Dendritic cell treated with granulocyte-macrophage colony-stimulating factor and Interleukin-4, amounts not matched to agents 40 ng/mL and 50 ng/mL, for 4 days (primary cell): Measurements from ENCODE around the gene FCGR2B.
"Not testable (repeated sequence)": the region's sequence is repeated elsewhere in the genome, so short reads cannot be mapped to it uniquely, and the experiment has no call there.

Source experiments
- H3K27ac Mint-ChIP-seq: one replicate; pipeline ENCODE4 v1.8.0; 2022; ENCODE audit warnings: mild to moderate bottlenecking, mixed read lengths
- H3K27me3 Mint-ChIP-seq: one replicate; pipeline ENCODE4 v1.8.0; 2022; ENCODE audit warnings: mild to moderate bottlenecking, mixed read lengths
- H3K36me3 Mint-ChIP-seq: one replicate; pipeline ENCODE4 v1.8.0; 2022; ENCODE audit warnings: low read depth, mixed read lengths
- H3K4me1 Mint-ChIP-seq: one replicate; pipeline ENCODE4 v1.8.0; 2022; ENCODE audit warnings: low read depth, mixed read lengths
- H3K4me3 Mint-ChIP-seq: one replicate; pipeline ENCODE4 v1.8.0; 2022; ENCODE audit warnings: mild to moderate bottlenecking, moderate library complexity, mixed read lengths
- H3K9me3 Mint-ChIP-seq: one replicate; pipeline ENCODE4 v1.8.0; 2022; ENCODE audit warnings: mixed read lengths
- intact Hi-C: fragments of 100-400 bp; cut with micrococcal nuclease; formaldehyde crosslinking; loops from one replicate; pipeline ENCODE4 v1.15.0; 2022

The FCGR2B gene

GRCh38 chr1:161662684-161663339, at the start of gene FCGR2B:
Gene FCGR2B, plus strand, starts transcription at chr1:161663143. Its CDS starts 99 bp downstream, at chr1:161663242.
- H3K9me3 Mint-ChIP-seq, H3K4me1 Mint-ChIP-seq, H3K36me3 Mint-ChIP-seq, H3K27ac Mint-ChIP-seq, intact Hi-C loops, H3K27me3 Mint-ChIP-seq: not testable (repeated sequence)
- H3K4me3 Mint-ChIP-seq = peak within 1 kb of the TSS; percentile 17

- intact Hi-C loops, H3K4me3 Mint-ChIP-seq, H3K9me3 Mint-ChIP-seq, H3K27ac Mint-ChIP-seq: not testable (repeated sequence)
- H3K27me3 Mint-ChIP-seq = peaks cover 41% of the 10 kb centered on the region
- H3K36me3 Mint-ChIP-seq = peaks cover 11% of the 10 kb centered on the region
- peaks cover 14% of the 10 kb centered on the region for H3K4me1 Mint-ChIP-seq
These were observed 46.5 kb upstream of the FCGR2B start for GRCh38 chr1:161616417-161616816.

- H3K36me3 Mint-ChIP-seq, H3K27ac Mint-ChIP-seq, H3K4me3 Mint-ChIP-seq, H3K9me3 Mint-ChIP-seq, intact Hi-C loops: not testable (repeated sequence)
- peaks cover 15% of the 10 kb centered on the region for H3K4me1 Mint-ChIP-seq
- peaks cover 48% of the 10 kb centered on the region for H3K27me3 Mint-ChIP-seq
These were observed 44.4 kb upstream of the FCGR2B start for GRCh38 chr1:161618517-161618916.

GRCh38 chr1:161620399-161620798, 42.5 kb upstream of the FCGR2B start:
- H3K36me3 Mint-ChIP-seq, H3K9me3 Mint-ChIP-seq: not testable (repeated sequence)

GRCh38 chr1:161621181-161622000, 41.6 kb upstream of the FCGR2B start:
- intact Hi-C loops, H3K9me3 Mint-ChIP-seq, H3K36me3 Mint-ChIP-seq: not testable (repeated sequence)
- H3K27me3 Mint-ChIP-seq = peaks cover 52% of the 10 kb centered on the region
- peaks cover 21% of the 10 kb centered on the region for H3K4me1 Mint-ChIP-seq
- H3K4me3 Mint-ChIP-seq = peak overlapping the region; percentile 82
- H3K27ac Mint-ChIP-seq = peak overlapping the region; percentile 89

More at GRCh38 chr1:161620399-161620798, 42.5 kb upstream of the FCGR2B start:
- H3K27me3 Mint-ChIP-seq = peaks cover 56% of the 10 kb centered on the region
- H3K4me3 Mint-ChIP-seq, intact Hi-C loops, H3K27ac Mint-ChIP-seq: not testable (repeated sequence)
- H3K4me1 Mint-ChIP-seq = peaks cover 15% of the 10 kb centered on the region

- peak overlapping the region; percentile 21 for H3K4me3 Mint-ChIP-seq
- peaks cover 26% of the 10 kb centered on the region for H3K4me1 Mint-ChIP-seq
- H3K36me3 Mint-ChIP-seq, intact Hi-C loops, H3K9me3 Mint-ChIP-seq: not testable (repeated sequence)
- H3K27ac Mint-ChIP-seq = peak overlapping the region; percentile 89
- peaks cover 47% of the 10 kb centered on the region for H3K27me3 Mint-ChIP-seq
These were observed 40.9 kb upstream of the FCGR2B start for GRCh38 chr1:161622054-161622453.

GRCh38 chr1:161623401-161624051, 39.4 kb upstream of the FCGR2B start:
- H3K9me3 Mint-ChIP-seq, H3K27ac Mint-ChIP-seq, intact Hi-C loops: not testable (repeated sequence)

GRCh38 chr1:161624605-161625004, 38.3 kb upstream of the FCGR2B start:
- H3K9me3 Mint-ChIP-seq, H3K27ac Mint-ChIP-seq, H3K36me3 Mint-ChIP-seq, intact Hi-C loops, H3K4me3 Mint-ChIP-seq: not testable (repeated sequence)
- Mint-ChIP-seq H3K27me3 (peaks cover 35% of the 10 kb centered on the region), H3K4me1 (peaks cover 26% of the 10 kb centered on the region)

More at GRCh38 chr1:161623401-161624051, 39.4 kb upstream of the FCGR2B start:
- Mint-ChIP-seq H3K4me1 (peaks cover 26% of the 10 kb centered on the region), H3K27me3 (peaks cover 44% of the 10 kb centered on the region)
- H3K4me3 Mint-ChIP-seq, H3K36me3 Mint-ChIP-seq: not testable (repeated sequence)

- Mint-ChIP-seq H3K4me1 (peaks cover 20% of the 10 kb centered on the region), H3K27ac (peak overlapping the region; percentile 67), H3K27me3 (peaks cover 24% of the 10 kb centered on the region)
- intact Hi-C loops, H3K36me3 Mint-ChIP-seq, H3K4me3 Mint-ChIP-seq, H3K9me3 Mint-ChIP-seq: not testable (repeated sequence)
These were observed 36.3 kb upstream of the FCGR2B start for GRCh38 chr1:161626445-161627146.

- not testable (repeated sequence) for H3K9me3 Mint-ChIP-seq, H3K27me3 Mint-ChIP-seq, H3K27ac Mint-ChIP-seq, H3K4me3 Mint-ChIP-seq, H3K36me3 Mint-ChIP-seq
- intact Hi-C loops = loop anchor here (10.0 kb wide), 1 partner anchor 75 kb away; no protein-coding TSS in a partner anchor
- peaks cover 14% of the 10 kb centered on the region for H3K4me1 Mint-ChIP-seq
These were observed 32.7 kb upstream of the FCGR2B start for GRCh38 chr1:161630128-161630742.

- H3K9me3 Mint-ChIP-seq = no peaks in the 10 kb centered on the region
- intact Hi-C loops = loop anchor here (10.0 kb wide), 1 partner anchor 76 kb away; no protein-coding TSS in a partner anchor
- no peak within 1 kb of the TSS for H3K4me3 Mint-ChIP-seq
- H3K27ac Mint-ChIP-seq = no peak within 1 kb of the TSS
- H3K27me3 Mint-ChIP-seq = peaks cover 5% of the 10 kb centered on the region
- H3K4me1 Mint-ChIP-seq = peaks cover 17% of the 10 kb centered on the region
- H3K36me3 Mint-ChIP-seq = no peaks in the 10 kb centered on the region
These were observed 31.9 kb upstream of the FCGR2B start, which contains the start of gene FCGR3B for GRCh38 chr1:161631076-161631475. Gene FCGR3B, minus strand, starts transcription at chr1:161631176. Its CDS starts 82 bp downstream, at chr1:161631094.

- not testable (repeated sequence) for H3K4me3 Mint-ChIP-seq, H3K36me3 Mint-ChIP-seq, H3K27me3 Mint-ChIP-seq, H3K9me3 Mint-ChIP-seq
- Mint-ChIP-seq H3K27ac (peak overlapping the region; percentile 87), H3K4me1 (peaks cover 19% of the 10 kb centered on the region)
- intact Hi-C loops = loop anchor here (10.0 kb wide), 1 partner anchor 80 kb away; no protein-coding TSS in a partner anchor
These were observed 27.9 kb upstream of the FCGR2B start for GRCh38 chr1:161634993-161635392.

GRCh38 chr1:161636189-161636782, 26.7 kb upstream of the FCGR2B start:
- not testable (repeated sequence) for H3K36me3 Mint-ChIP-seq, H3K4me3 Mint-ChIP-seq
- H3K4me1 Mint-ChIP-seq = peaks cover 19% of the 10 kb centered on the region

More at GRCh38 chr1:161636189-161636782, 26.7 kb upstream of the FCGR2B start:
- not testable (repeated sequence) for H3K27me3 Mint-ChIP-seq, H3K9me3 Mint-ChIP-seq
- intact Hi-C loops = loop anchor here (10.0 kb wide), 1 partner anchor 81 kb away; no protein-coding TSS in a partner anchor
- peak overlapping the region; percentile 87 for H3K27ac Mint-ChIP-seq
